H1 (cell line): ENCODE data around the gene PLXND1. TPM values are rescaled to one million over a fixed set of nuclear protein-coding genes. Genes with fewer than 3 reads are reported as not detected.

ENCODE experiments used
- CTCF ChIA-PET: fragments of 300-600 bp; sonication (Branson Sonifier 250); formaldehyde crosslinking; loops from one replicate; lab custom pipeline; 2021; ENCODE audit not compliant: partially characterized antibody; lab: Charles Lee
- POLR2A ChIA-PET: fragments of 300-600 bp; sonication (Branson Sonifier 250); formaldehyde crosslinking; loops from one replicate; lab custom pipeline; 2021; ENCODE audit warnings: inconsistent platforms; ENCODE audit not compliant: partially characterized antibody; lab: Charles Lee
- DNase-seq, 2 experiments: peaks; one replicate each; pipeline versions ENCODE4 v3.0.0 to v3.0.0-alpha.2; 2010 to 2022; ENCODE audit warnings: low spot score in 2 of 2, low read depth in 1 of 2, mixed read lengths in 1 of 2
- FAIRE-seq: peaks from 2 replicates; lab custom pipeline; 2011; peaks lifted over from hg19 to GRCh38; lab: Jason Lieb, UNC
- H2AFZ ChIP-seq: 2 replicates; pipeline ENCODE4 v1.8.1; 2012; ENCODE audit warnings: low read length, inconsistent platforms
- H2AK5ac ChIP-seq: 2 replicates; pipeline ENCODE4 v1.6.1; 2013; ENCODE audit warnings: low read depth, low read length
- H2BK120ac ChIP-seq: replicated peaks from 2 replicates; pipeline ENCODE3; 2013; ENCODE audit warnings: low read depth, low read length, inconsistent platforms
- H2BK12ac ChIP-seq: 2 replicates; pipeline ENCODE4 v1.6.1; 2013; ENCODE audit warnings: low read depth, low read length
- H2BK15ac ChIP-seq: 2 replicates; pipeline ENCODE4 v1.6.1; 2013; ENCODE audit warnings: low read length
- H2BK20ac ChIP-seq: 2 replicates; pipeline ENCODE4 v1.6.1; 2013; ENCODE audit warnings: low read length
- H2BK5ac ChIP-seq: 2 replicates; pipeline ENCODE4 v1.6.1; 2013; ENCODE audit warnings: low read depth, low read length
- H3K14ac ChIP-seq: 2 replicates; pipeline ENCODE4 v1.6.1; 2013; ENCODE audit warnings: inconsistent platforms; ENCODE audit not compliant: insufficient read length
- H3K18ac ChIP-seq: 2 replicates; pipeline ENCODE4 v1.6.1; 2013; ENCODE audit warnings: low read length; ENCODE audit errors: extremely low read depth
- H3K23ac ChIP-seq: 2 replicates; pipeline ENCODE4 v1.6.1; 2013; ENCODE audit warnings: inconsistent platforms; ENCODE audit not compliant: insufficient read length
- H3K23me2 ChIP-seq: 2 replicates; pipeline ENCODE4 v1.6.1; 2013; ENCODE audit warnings: low read depth, low read length
- H3K27ac ChIP-seq: 2 replicates; pipeline ENCODE4 v1.6.1; 2011; ENCODE audit warnings: low read depth, low read length, inconsistent platforms
- H3K27me3 ChIP-seq, 4 experiments: replicated peaks in 1 of 4; 1 replicate in 1 of 4; 2 replicates in 3 of 4; pipeline versions ENCODE4 v1.6.1 to v1.8.1; 2011 to 2013; ENCODE audit warnings: low read length in 3 of 4, mild to moderate bottlenecking in 3 of 4, inconsistent platforms in 2 of 4, mixed read lengths in 2 of 4, moderate library complexity in 1 of 4; ENCODE audit not compliant: control insufficient read depth in 3 of 4, insufficient read depth in 3 of 4; ENCODE audit errors: extremely low read depth in 1 of 4
- H3K36me3 ChIP-seq, 4 experiments: 2 replicates each; pipeline versions ENCODE4 v1.6.1 to v1.8.1; 2011 to 2013; ENCODE audit warnings: mild to moderate bottlenecking in 4 of 4, low read length in 3 of 4, moderate library complexity in 2 of 4, control low read depth in 1 of 4, inconsistent platforms in 1 of 4; ENCODE audit not compliant: insufficient read depth in 4 of 4, control insufficient read depth in 2 of 4
- H3K4ac ChIP-seq: replicated peaks from 2 replicates; pipeline ENCODE3; 2013; ENCODE audit warnings: low read length, low read depth, mixed read lengths, inconsistent platforms; ENCODE audit not compliant: insufficient read length
- H3K4me1 ChIP-seq, 4 experiments: replicated peaks in 1 of 4; 1 replicate in 1 of 4; 2 replicates in 3 of 4; pipeline versions ENCODE4 v1.6.1 to v1.8.1; 2011 to 2013; ENCODE audit warnings: low read length in 3 of 4, inconsistent platforms in 2 of 4, mixed read lengths in 1 of 4; ENCODE audit not compliant: insufficient read depth in 4 of 4, control insufficient read depth in 3 of 4
- H3K4me2 ChIP-seq, 2 experiments: 2 replicates each; pipeline versions ENCODE4 v1.6.1 to v1.8.1; 2011 to 2013; ENCODE audit warnings: low read depth in 2 of 2, low read length in 2 of 2, control low read depth in 1 of 2, inconsistent platforms in 1 of 2, mild to moderate bottlenecking in 1 of 2; ENCODE audit not compliant: insufficient read depth in 1 of 2
- H3K4me3 ChIP-seq, 4 experiments: fragments of 200-600, 300-600 bp in 1 of 4; sonication (generic), shearing (Covaris generic), sonication (Bioruptor Twin) in 1 of 4; 2 replicates each; pipeline versions ENCODE4 v1.5.1 to v1.8.1; 2011 to 2016; ENCODE audit warnings: low read length in 4 of 4, low read depth in 3 of 4, control low read depth in 2 of 4, inconsistent platforms in 2 of 4, mild to moderate bottlenecking in 2 of 4, mixed read lengths in 1 of 4, moderate library complexity in 1 of 4; ENCODE audit not compliant: insufficient read depth in 2 of 4; ENCODE audit errors: extremely low read depth in 1 of 4
- H3K56ac ChIP-seq: replicated peaks from 2 replicates; pipeline ENCODE3; 2013; ENCODE audit warnings: low read depth, mild to moderate bottlenecking, mixed read lengths, low read length, inconsistent platforms; ENCODE audit not compliant: insufficient read length
- H3K79me1 ChIP-seq: 2 replicates; pipeline ENCODE4 v1.6.1; 2013; ENCODE audit warnings: low read depth, low read length, control low read depth
- H3K79me2 ChIP-seq, 2 experiments: 2 replicates each; pipeline versions ENCODE4 v1.6.1 to v1.8.1; 2012 to 2013; ENCODE audit warnings: low read length in 2 of 2, mild to moderate bottlenecking in 2 of 2, inconsistent platforms in 1 of 2; ENCODE audit not compliant: insufficient read depth in 2 of 2, control insufficient read depth in 1 of 2
- H3K9ac ChIP-seq, 4 experiments: replicated peaks in 1 of 4; 1 replicate in 1 of 4; 2 replicates in 3 of 4; pipeline versions ENCODE4 v1.6.1 to v1.8.1; 2011 to 2013; ENCODE audit warnings: low read depth in 3 of 4, low read length in 3 of 4, control low read depth in 2 of 4, mild to moderate bottlenecking in 2 of 4, moderate library complexity in 2 of 4, inconsistent platforms in 1 of 4; ENCODE audit errors: extremely low read depth in 1 of 4
- H3K9me3 ChIP-seq, 2 experiments: 2 replicates each; pipeline versions ENCODE4 v1.6.1 to v1.8.1; 2012 to 2013; ENCODE audit warnings: mild to moderate bottlenecking in 2 of 2, moderate library complexity in 2 of 2, control low read depth in 1 of 2, inconsistent platforms in 1 of 2, low read depth in 1 of 2, low read length in 1 of 2, mixed read lengths in 1 of 2; ENCODE audit not compliant: insufficient read depth in 2 of 2
- H4K20me1 ChIP-seq, 2 experiments: replicated peaks in 1 of 2; 2 replicates each; pipeline versions ENCODE3 to v1.8.1; 2011 to 2013; ENCODE audit warnings: inconsistent platforms in 2 of 2, low read length in 2 of 2, mild to moderate bottlenecking in 1 of 2; ENCODE audit not compliant: insufficient read depth in 2 of 2, control insufficient read depth in 1 of 2
- H4K5ac ChIP-seq: 2 replicates; pipeline ENCODE4 v1.6.1; 2013; ENCODE audit warnings: low read length, low read depth, mixed read lengths, inconsistent platforms; ENCODE audit not compliant: insufficient read length
- H4K8ac ChIP-seq: 2 replicates; pipeline ENCODE4 v1.8.0; 2013; ENCODE audit warnings: mild to moderate bottlenecking, moderate library complexity, low read length, inconsistent platforms; ENCODE audit not compliant: insufficient read depth; ENCODE audit errors: extremely low read depth
- H4K91ac ChIP-seq: replicated peaks from 2 replicates; pipeline ENCODE3; 2013; ENCODE audit warnings: low read length, mixed read lengths, inconsistent platforms; ENCODE audit not compliant: insufficient read length
- CREB1 ChIP-seq: IDR thresholded peaks from 2 replicates; pipeline ENCODE4 v1.6.1; 2012; ENCODE audit warnings: inconsistent platforms
- KDM4A ChIP-seq: IDR thresholded peaks from one replicate; pipeline ENCODE4 v1.7.1; 2012; ENCODE audit warnings: low read depth, mild to moderate bottlenecking, moderate library complexity, low read length, inconsistent platforms; ENCODE audit not compliant: severe bottlenecking
- PHF8 ChIP-seq: fragments of 200-600 bp; sonication (generic); conservative IDR thresholded peaks from 2 replicates; pipeline ENCODE4 v1.7.1; 2012; ENCODE audit warnings: low read depth, mild to moderate bottlenecking, inconsistent platforms, low read length, moderate library complexity
- RBBP5 ChIP-seq: IDR thresholded peaks from 2 replicates; pipeline ENCODE4 v1.7.1; 2012; ENCODE audit warnings: low read depth, mild to moderate bottlenecking, inconsistent platforms, low read length, moderate library complexity, borderline replicate concordance
- SIX5 ChIP-seq: IDR thresholded peaks from 2 replicates; pipeline ENCODE4 v1.6.1; 2011; ENCODE audit warnings: mild to moderate bottlenecking, low read depth, low read length
- WGBS, 2 experiments: shearing (Covaris generic) in 1 of 2; methylation state at CpG; one replicate each; pipeline versions ENCODE4 v1.1.6 to v1.1.7; 2013 to 2015; ENCODE audit warnings: low lambda C conversion rate in 2 of 2, mixed read lengths in 2 of 2, inconsistent platforms in 1 of 2, low coverage in 1 of 2, missing lambda C conversion rate in 1 of 2; ENCODE audit not compliant: insufficient replicate concordance in 2 of 2, insufficient coverage in 1 of 2, insufficient read length in 1 of 2; ENCODE audit errors: extremely low coverage in 1 of 2, missing lambda C conversion rate in 1 of 2; 5-methylcytosine and 5-hydroxymethylcytosine counted together
- polyA plus RNA-seq, 7 experiments: library from polyadenylated mRNA; depleted of rRNA in 3 of 7; stranded (reverse) in 5 of 7; unstranded in 2 of 7; fragments of >200 nt in 5 of 7; fragments of 200-250 nt in 2 of 7; gene quantifications; 1 replicate in 5 of 7; 2 replicates in 1 of 7; 4 replicates in 1 of 7; pipeline versions ENCODE4 v1.2.1 to v1.2.3, GENCODE V29; 2011 to 2013; ENCODE audit warnings: missing spikeins in 2 of 7, mixed read lengths in 2 of 7
- total RNA-seq: library from RNA; stranded (reverse); fragmentation: NEBNext Ultra II Directional; extraction: Animal tissue kit (Norgen Biotek cat#: 25700); gene quantifications from 2 replicates; pipeline ENCODE4 v1.2.1, GENCODE V29; 2021

PLXND1 gene
- total and polyA plus RNA-seq, 2 of the 8 experiments (the other 6 are each of a cell fraction or from before 2014, with no cell fraction given) = 17.7 to 66.4 TPM

DNA sequence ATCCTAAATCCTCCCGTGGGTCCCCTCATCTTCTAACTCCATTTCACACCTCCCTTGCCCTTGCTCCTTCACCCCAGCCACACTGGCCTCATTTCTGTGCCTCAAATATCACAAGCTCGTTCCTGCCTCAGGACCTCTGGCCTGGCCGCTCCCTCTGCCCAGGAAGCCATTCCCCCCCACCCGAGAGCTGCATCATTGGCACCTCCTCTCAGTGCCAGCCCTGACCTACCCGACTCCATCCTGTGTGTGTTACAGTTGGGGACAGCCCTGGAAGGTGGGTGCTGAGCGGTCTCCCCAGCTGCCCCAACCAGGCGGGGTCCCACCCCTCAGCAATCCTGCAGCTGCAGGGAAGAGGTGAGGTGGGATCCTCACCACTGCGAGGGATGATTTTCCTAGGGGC lies 14.5 kb downstream of the PLXND1 start:
- peaks cover 10% of the 10 kb centered on the region for H3K79me1 ChIP-seq
- peak overlapping the region; percentile 89 for H2BK120ac ChIP-seq
- no peak for DNase-seq
- H3K36me3 ChIP-seq = no peaks in the 10 kb centered on the region
- H3K4me3 ChIP-seq = peak overlapping the region in 1 of 4 experiments; percentile 53; a peak in 3 of 8 replicates
- H3K18ac ChIP-seq = peak overlapping the region; percentile 88
- peak overlapping the region; percentile 28; the same call in 1 of the 2 replicates for H2BK20ac ChIP-seq
- TF ChIP-seq CREB1 (no peak), SIX5 (no peak), KDM4A (no peak), RBBP5 (no peak), PHF8 (no peak)
- TF ChIP-seq, all 59 proteins: peak for 0
- Histone ChIP-seq H3K4ac (no peak overlapping the region), H2BK15ac (peak overlapping the region; percentile 88; the same call in 1 of the 2 replicates), H3K79me2 (peaks cover 0 to 13% of the 10 kb centered on the region in 2 experiments; a peak in 1 of 4 replicates), H4K8ac (no peak overlapping the region; the same call in 1 of the 2 replicates), H2BK12ac (peak overlapping the region; percentile 91; the same call in 1 of the 2 replicates), H2AFZ (no peak overlapping the region), H2AK5ac (no peak overlapping the region), H3K9me3 (no peaks in the 10 kb centered on the region), H4K5ac (peak overlapping the region; percentile 31), H3K27ac (no peak overlapping the region), H3K23me2 (no peaks in the 10 kb centered on the region; the same call in 1 of the 2 replicates), H3K23ac (no peak overlapping the region), H3K56ac (no peak overlapping the region), H3K27me3 (no peaks in the 10 kb centered on the region), H3K14ac (no peak overlapping the region), H4K20me1 (no peaks in the 10 kb centered on the region), H4K91ac (peak overlapping the region; percentile 91), H3K4me2 (peak overlapping the region; percentile 61 to 75), H3K4me1 (peaks cover 13 to 43% (median 34%) of the 10 kb centered on the region in 4 experiments), H2BK5ac (peak overlapping the region; percentile 93; the same call in 1 of the 2 replicates), H3K9ac (no peak overlapping the region)
- FAIRE-seq = no peak
- POLR2A ChIA-PET = interaction anchor here (1.0 to 2.5 kb wide), 6 partner anchors 12 to 36 kb away, joined by 3 to 8 read pairs (median 4); partner anchors contain the start of gene PLXND1
- WGBS, 2 experiments = 62% methylated on average over 8 of the region's 8 CpGs; no CpG with 5 or more reads in 1 of the 2 experiments
- CTCF ChIA-PET = interaction anchor here (0.7 to 2.0 kb wide), 13 partner anchors 9 to 111 kb away, joined by 3 to 6 read pairs (median 4); no protein-coding TSS in a partner anchor
